Measurements from ENCODE around the gene TECPR1. TPM values are rescaled to one million over a fixed set of nuclear protein-coding genes. Genes with fewer than 3 reads are reported as not detected.

TECPR1 gene
- total RNA-seq, 4 donors from 2014 or later, result 16.0 to 59.6 (median 33.9) TPM

- no peak for ATAC-seq
- no peaks in the 10 kb centered on the region for H3K27me3 ChIP-seq
- intact Hi-C loops (cut with DNase I; ENCODE audit: low total_unique reads) (loop anchor here (5.0 to 10.0 kb wide), 2 partner anchors 120 to 593 kb away; partner anchors contain the start of genes BAIAP2L1, TMEM130 and TRRAP), in situ Hi-C loops (cut with MboI; ENCODE audit: low sequenced_read_pairs in 4 of 4) (loop anchor here in 1 of 4 donors (10.0 kb wide), 1 partner anchor 107 kb away; no protein-coding TSS in a partner anchor)
- peak overlapping the region; percentile 96 to 100 (median 99) for H3K27ac ChIP-seq
- no peaks in the 10 kb centered on the region for H3K36me3 ChIP-seq
- peak in 1 of 2 donors; percentile 65 for DNase-seq
- H3K9me3 ChIP-seq, result no peaks in the 10 kb centered on the region
- H3K4me3 ChIP-seq, result peak overlapping the region; percentile 84 to 98 (median 92)
- peaks cover 38 to 39% of the 10 kb centered on the region in 2 donors for H3K4me1 ChIP-seq
- TF ChIP-seq CTCF (IDR thresholded peaks at IDR 0.05 in 4 of 5, conservative IDR thresholded peaks at IDR 0.05 in 1 of 5) (no peak), POLR2A (IDR thresholded peaks at IDR 0.05) (peak; percentile 3 to 51)
Observed at GRCh38 chr7:98281757-98282606, 29.9 kb upstream of the TECPR1 start.

- peaks cover 29 to 30% of the 10 kb centered on the region in 2 donors for H3K4me1 ChIP-seq
- DNase-seq (peak; percentile 89 to 93), ATAC-seq (peak; percentile 45 to 51)
- peak within 1 kb of the TSS; percentile 96 to 100 (median 99) for H3K27ac ChIP-seq
- H3K9me3 ChIP-seq, result no peaks in the 10 kb centered on the region
- no peaks in the 10 kb centered on the region for H3K27me3 ChIP-seq
- TF ChIP-seq CTCF (IDR thresholded peaks at IDR 0.05 in 4 of 5, conservative IDR thresholded peaks at IDR 0.05 in 1 of 5) (no peak), POLR2A (IDR thresholded peaks at IDR 0.05) (peak; percentile 87 to 88)
- intact Hi-C loops (cut with DNase I; ENCODE audit: low total_unique reads), result loop anchor here (1.0 to 10.0 kb wide), 3 partner anchors 29 to 594 kb away; partner anchors contain the start of genes BAIAP2L1, TECPR1, TMEM130 and TRRAP
- H3K4me3 ChIP-seq, result peak within 1 kb of the TSS; percentile 84 to 98 (median 92)
- in situ Hi-C loops (cut with MboI; ENCODE audit: low sequenced_read_pairs in 4 of 4), result loop anchor here in 1 of 4 donors (10.0 kb wide), 1 partner anchor 106 kb away; no protein-coding TSS in a partner anchor
- no peaks in the 10 kb centered on the region for H3K36me3 ChIP-seq
Observed at GRCh38 chr7:98280791-98281756, 29.0 kb upstream of the TECPR1 start, which contains the start of gene BRI3. Gene BRI3, plus strand, starts transcription at chr7:98281686. Its CDS starts 110 bp downstream, at chr7:98281796.

- H3K9me3 ChIP-seq, result no peaks in the 10 kb centered on the region
- ATAC-seq (no peak), DNase-seq (peak in 1 of 2 donors; percentile 30)
- TF ChIP-seq POLR2A (IDR thresholded peaks at IDR 0.05), result no peak
- no peak for TF ChIP-seq CTCF (IDR thresholded peaks at IDR 0.05 in 4 of 5, conservative IDR thresholded peaks at IDR 0.05 in 1 of 5)
- no peaks in the 10 kb centered on the region for H3K36me3 ChIP-seq
- H3K4me3 ChIP-seq, result peak overlapping the region; percentile 62 to 72 (median 68)
- peaks cover 22% of the 10 kb centered on the region in 2 donors for H3K4me1 ChIP-seq
- H3K27me3 ChIP-seq, result no peaks in the 10 kb centered on the region
- intact Hi-C loops (cut with DNase I; ENCODE audit: low total_unique reads) (loop anchor here (1.0 to 10.0 kb wide), 3 partner anchors 28 to 595 kb away; partner anchors contain the start of genes BAIAP2L1, TECPR1, TMEM130 and TRRAP), in situ Hi-C loops (cut with MboI; ENCODE audit: low sequenced_read_pairs in 4 of 4) (loop anchor here in 1 of 4 donors (10.0 kb wide), 1 partner anchor 105 kb away; no protein-coding TSS in a partner anchor)
- H3K27ac ChIP-seq, result peak overlapping the region; percentile 91 to 98 (median 94)
Observed at GRCh38 chr7:98280296-98280695, 28.3 kb upstream of the TECPR1 start.

DNA sequence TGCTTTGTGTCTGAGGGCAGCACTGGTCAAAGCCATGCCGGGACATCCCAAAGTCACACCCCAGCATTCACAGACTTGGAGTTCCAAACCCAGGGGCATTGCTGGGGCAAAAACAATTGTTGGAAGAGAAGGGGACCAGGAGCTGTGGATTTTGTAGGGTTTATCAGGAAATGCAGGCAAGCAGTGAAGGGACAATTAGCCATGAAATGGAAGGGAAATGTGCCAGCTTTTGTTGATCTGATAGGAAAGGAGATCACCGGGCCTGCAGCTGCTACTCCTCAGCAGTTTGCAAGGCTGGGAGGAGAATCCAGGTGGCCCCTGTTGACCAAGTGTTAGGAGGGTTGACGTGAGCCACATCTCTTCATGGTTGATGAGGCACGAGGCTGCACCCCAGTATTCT lies 26.9 kb upstream of the TECPR1 start:
- Histone ChIP-seq H3K9me3 (no peaks in the 10 kb centered on the region), H3K27ac (peak overlapping the region in 3 of 4 donors; percentile 27 to 39 (median 29)), H3K4me1 (peaks cover 9 to 10% of the 10 kb centered on the region in 2 donors), H3K36me3 (no peaks in the 10 kb centered on the region), H3K27me3 (no peaks in the 10 kb centered on the region), H3K4me3 (no peak overlapping the region)
- in situ Hi-C loops (cut with MboI; ENCODE audit: low sequenced_read_pairs in 4 of 4) (no loop called here), intact Hi-C loops (cut with DNase I; ENCODE audit: low total_unique reads) (no loop called here)
- no peak for TF ChIP-seq POLR2A (IDR thresholded peaks at IDR 0.05)
- TF ChIP-seq CTCF (IDR thresholded peaks at IDR 0.05 in 4 of 5, conservative IDR thresholded peaks at IDR 0.05 in 1 of 5), result no peak
- ATAC-seq (no peak), DNase-seq (no peak)
